ENCODE results near the gene PAEP.

DNA sequence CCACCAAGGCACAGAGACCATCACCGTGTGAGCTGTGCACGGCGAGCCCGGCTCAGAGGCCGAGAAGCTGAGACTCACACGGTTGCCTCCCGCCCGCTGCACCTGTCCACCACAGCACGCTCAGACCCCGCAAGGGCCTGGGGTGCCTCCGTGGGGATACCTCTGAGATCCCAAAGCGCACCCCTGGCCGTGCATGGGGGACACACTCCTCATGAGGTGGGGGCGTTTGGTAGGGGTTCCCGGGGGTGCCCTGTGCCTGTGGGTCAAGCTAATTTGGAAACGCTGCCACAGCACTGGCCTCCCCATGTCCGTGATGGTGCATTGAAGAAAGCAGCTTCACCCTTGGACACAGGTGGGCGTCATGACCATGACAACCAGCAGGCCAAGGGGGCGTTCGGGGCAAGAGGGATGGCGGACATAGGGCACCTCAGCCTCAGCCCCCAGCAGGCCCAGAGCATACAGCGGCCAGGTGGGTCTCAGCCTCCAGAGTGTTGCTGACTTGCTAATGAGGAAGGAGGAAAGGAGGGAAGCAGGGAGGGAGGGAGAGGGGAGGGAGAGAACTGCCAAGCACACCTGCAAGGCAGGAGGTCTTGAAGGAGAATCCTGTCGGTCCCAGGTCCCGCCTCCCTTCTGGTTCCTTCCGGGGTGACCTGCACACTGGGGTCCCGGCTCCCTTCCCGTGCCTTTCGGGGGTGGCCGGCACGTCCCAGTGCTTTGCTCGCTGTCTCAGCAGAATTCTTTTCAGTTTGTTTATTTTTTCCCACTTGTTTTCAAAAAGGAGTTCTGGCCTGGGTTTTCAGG lies 43.1 kb downstream of the PAEP start:
- TF ChIP-seq, protein P1, sequence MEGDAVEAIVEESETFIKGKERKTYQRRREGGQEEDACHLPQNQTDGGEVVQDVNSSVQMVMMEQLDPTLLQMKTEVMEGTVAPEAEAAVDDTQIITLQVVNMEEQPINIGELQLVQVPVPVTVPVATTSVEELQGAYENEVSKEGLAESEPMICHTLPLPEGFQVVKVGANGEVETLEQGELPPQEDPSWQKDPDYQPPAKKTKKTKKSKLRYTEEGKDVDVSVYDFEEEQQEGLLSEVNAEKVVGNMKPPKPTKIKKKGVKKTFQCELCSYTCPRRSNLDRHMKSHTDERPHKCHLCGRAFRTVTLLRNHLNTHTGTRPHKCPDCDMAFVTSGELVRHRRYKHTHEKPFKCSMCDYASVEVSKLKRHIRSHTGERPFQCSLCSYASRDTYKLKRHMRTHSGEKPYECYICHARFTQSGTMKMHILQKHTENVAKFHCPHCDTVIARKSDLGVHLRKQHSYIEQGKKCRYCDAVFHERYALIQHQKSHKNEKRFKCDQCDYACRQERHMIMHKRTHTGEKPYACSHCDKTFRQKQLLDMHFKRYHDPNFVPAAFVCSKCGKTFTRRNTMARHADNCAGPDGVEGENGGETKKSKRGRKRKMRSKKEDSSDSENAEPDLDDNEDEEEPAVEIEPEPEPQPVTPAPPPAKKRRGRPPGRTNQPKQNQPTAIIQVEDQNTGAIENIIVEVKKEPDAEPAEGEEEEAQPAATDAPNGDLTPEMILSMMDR (IDR thresholded peaks at IDR 0.05; ENCODE audit: low read depth, low read length, missing input control): no peak
- TF ChIP-seq, protein P2, sequence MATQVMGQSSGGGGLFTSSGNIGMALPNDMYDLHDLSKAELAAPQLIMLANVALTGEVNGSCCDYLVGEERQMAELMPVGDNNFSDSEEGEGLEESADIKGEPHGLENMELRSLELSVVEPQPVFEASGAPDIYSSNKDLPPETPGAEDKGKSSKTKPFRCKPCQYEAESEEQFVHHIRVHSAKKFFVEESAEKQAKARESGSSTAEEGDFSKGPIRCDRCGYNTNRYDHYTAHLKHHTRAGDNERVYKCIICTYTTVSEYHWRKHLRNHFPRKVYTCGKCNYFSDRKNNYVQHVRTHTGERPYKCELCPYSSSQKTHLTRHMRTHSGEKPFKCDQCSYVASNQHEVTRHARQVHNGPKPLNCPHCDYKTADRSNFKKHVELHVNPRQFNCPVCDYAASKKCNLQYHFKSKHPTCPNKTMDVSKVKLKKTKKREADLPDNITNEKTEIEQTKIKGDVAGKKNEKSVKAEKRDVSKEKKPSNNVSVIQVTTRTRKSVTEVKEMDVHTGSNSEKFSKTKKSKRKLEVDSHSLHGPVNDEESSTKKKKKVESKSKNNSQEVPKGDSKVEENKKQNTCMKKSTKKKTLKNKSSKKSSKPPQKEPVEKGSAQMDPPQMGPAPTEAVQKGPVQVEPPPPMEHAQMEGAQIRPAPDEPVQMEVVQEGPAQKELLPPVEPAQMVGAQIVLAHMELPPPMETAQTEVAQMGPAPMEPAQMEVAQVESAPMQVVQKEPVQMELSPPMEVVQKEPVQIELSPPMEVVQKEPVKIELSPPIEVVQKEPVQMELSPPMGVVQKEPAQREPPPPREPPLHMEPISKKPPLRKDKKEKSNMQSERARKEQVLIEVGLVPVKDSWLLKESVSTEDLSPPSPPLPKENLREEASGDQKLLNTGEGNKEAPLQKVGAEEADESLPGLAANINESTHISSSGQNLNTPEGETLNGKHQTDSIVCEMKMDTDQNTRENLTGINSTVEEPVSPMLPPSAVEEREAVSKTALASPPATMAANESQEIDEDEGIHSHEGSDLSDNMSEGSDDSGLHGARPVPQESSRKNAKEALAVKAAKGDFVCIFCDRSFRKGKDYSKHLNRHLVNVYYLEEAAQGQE (IDR thresholded peaks at IDR 0.05): no peak
- TF ChIP-seq GABPA (IDR thresholded peaks at IDR 0.05 in 1 of 2, conservative IDR thresholded peaks at IDR 0.05 in 1 of 2) (no peak), SP1 (IDR thresholded peaks at IDR 0.05) (no peak), TAF1 (conservative IDR thresholded peaks at IDR 0.05) (no peak), RAD21 (IDR thresholded peaks at IDR 0.05) (no peak), JUND (IDR thresholded peaks at IDR 0.05) (no peak), NR2F2 (IDR thresholded peaks at IDR 0.05) (no peak), YY1 (IDR thresholded peaks at IDR 0.05) (no peak), EGR1 (IDR thresholded peaks at IDR 0.05; ENCODE audit: low read depth in 2 of 2) (no peak), HNF4G (IDR thresholded peaks at IDR 0.05) (no peak)
- TF ChIP-seq, protein P3, sequence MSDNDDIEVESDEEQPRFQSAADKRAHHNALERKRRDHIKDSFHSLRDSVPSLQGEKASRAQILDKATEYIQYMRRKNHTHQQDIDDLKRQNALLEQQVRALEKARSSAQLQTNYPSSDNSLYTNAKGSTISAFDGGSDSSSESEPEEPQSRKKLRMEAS (IDR thresholded peaks at IDR 0.05): no peak
- TF ChIP-seq, protein P4, sequence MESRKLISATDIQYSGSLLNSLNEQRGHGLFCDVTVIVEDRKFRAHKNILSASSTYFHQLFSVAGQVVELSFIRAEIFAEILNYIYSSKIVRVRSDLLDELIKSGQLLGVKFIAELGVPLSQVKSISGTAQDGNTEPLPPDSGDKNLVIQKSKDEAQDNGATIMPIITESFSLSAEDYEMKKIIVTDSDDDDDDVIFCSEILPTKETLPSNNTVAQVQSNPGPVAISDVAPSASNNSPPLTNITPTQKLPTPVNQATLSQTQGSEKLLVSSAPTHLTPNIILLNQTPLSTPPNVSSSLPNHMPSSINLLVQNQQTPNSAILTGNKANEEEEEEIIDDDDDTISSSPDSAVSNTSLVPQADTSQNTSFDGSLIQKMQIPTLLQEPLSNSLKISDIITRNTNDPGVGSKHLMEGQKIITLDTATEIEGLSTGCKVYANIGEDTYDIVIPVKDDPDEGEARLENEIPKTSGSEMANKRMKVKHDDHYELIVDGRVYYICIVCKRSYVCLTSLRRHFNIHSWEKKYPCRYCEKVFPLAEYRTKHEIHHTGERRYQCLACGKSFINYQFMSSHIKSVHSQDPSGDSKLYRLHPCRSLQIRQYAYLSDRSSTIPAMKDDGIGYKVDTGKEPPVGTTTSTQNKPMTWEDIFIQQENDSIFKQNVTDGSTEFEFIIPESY (IDR thresholded peaks at IDR 0.05): no peak
- TF ChIP-seq, protein P5, sequence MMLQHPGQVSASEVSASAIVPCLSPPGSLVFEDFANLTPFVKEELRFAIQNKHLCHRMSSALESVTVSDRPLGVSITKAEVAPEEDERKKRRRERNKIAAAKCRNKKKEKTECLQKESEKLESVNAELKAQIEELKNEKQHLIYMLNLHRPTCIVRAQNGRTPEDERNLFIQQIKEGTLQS (IDR thresholded peaks at IDR 0.05): no peak
